Neural cell (in vitro differentiated cells): ENCODE results near the gene KLHL22.

Experiments used
- CTCF ChIP-seq: fragments of 450-650 bp; IDR thresholded peaks from 2 replicates; pipeline ENCODE4 v1.5.1; 2014; ENCODE audit warnings: antibody characterized with exemption, mild to moderate bottlenecking, moderate library complexity; ENCODE audit not compliant: poor library complexity, severe bottlenecking
- EP300 ChIP-seq: fragments of 450-650 bp; conservative IDR thresholded peaks from 2 replicates; pipeline ENCODE4 v1.6.1; 2014; ENCODE audit warnings: antibody characterized with exemption, mild to moderate bottlenecking, moderate library complexity; ENCODE audit not compliant: poor library complexity, severe bottlenecking
- EZH2 ChIP-seq: fragments of 200-600, 300-800 bp; shearing (Covaris generic), sonication (generic); IDR thresholded peaks from 2 replicates; pipeline ENCODE4 v1.6.1; 2014; ENCODE audit warnings: antibody characterized with exemption, low read length, borderline replicate concordance, mild to moderate bottlenecking; ENCODE audit not compliant: insufficient read depth, poor library complexity, severe bottlenecking
- RAD21 ChIP-seq: fragments of 450-650 bp; conservative IDR thresholded peaks from 2 replicates; pipeline ENCODE4 v1.6.1; 2014; ENCODE audit warnings: antibody characterized with exemption, mild to moderate bottlenecking, moderate library complexity
- SMC3 ChIP-seq: fragments of 450-650 bp; conservative IDR thresholded peaks from 2 replicates; pipeline ENCODE4 v1.6.1; 2014; ENCODE audit warnings: antibody characterized with exemption, mild to moderate bottlenecking, moderate library complexity; ENCODE audit not compliant: poor library complexity
- TF ChIP-seq, protein P1 (sequence below): IDR thresholded peaks from 2 replicates; pipeline ENCODE4 v1.6.1; 2012; ENCODE audit warnings: borderline replicate concordance

GRCh38 chr22:20422271-20423007 is 73.2 kb downstream of the KLHL22 start:
- no peak for TF ChIP-seq SMC3
- TF ChIP-seq CTCF, result no peak
- no peak for TF ChIP-seq EZH2
- no peak for TF ChIP-seq EP300
- TF ChIP-seq RAD21, result no peak
- TF ChIP-seq, protein P1, sequence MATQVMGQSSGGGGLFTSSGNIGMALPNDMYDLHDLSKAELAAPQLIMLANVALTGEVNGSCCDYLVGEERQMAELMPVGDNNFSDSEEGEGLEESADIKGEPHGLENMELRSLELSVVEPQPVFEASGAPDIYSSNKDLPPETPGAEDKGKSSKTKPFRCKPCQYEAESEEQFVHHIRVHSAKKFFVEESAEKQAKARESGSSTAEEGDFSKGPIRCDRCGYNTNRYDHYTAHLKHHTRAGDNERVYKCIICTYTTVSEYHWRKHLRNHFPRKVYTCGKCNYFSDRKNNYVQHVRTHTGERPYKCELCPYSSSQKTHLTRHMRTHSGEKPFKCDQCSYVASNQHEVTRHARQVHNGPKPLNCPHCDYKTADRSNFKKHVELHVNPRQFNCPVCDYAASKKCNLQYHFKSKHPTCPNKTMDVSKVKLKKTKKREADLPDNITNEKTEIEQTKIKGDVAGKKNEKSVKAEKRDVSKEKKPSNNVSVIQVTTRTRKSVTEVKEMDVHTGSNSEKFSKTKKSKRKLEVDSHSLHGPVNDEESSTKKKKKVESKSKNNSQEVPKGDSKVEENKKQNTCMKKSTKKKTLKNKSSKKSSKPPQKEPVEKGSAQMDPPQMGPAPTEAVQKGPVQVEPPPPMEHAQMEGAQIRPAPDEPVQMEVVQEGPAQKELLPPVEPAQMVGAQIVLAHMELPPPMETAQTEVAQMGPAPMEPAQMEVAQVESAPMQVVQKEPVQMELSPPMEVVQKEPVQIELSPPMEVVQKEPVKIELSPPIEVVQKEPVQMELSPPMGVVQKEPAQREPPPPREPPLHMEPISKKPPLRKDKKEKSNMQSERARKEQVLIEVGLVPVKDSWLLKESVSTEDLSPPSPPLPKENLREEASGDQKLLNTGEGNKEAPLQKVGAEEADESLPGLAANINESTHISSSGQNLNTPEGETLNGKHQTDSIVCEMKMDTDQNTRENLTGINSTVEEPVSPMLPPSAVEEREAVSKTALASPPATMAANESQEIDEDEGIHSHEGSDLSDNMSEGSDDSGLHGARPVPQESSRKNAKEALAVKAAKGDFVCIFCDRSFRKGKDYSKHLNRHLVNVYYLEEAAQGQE, result no peak
